Fibroblast of lung (primary cell): ENCODE data around the gene HASPIN. TPM values are rescaled to one million over a fixed set of nuclear protein-coding genes. Genes with fewer than 3 reads are reported as not detected.

Experiments
- DNase-seq, 2 donors: peaks; one replicate each; pipeline versions ENCODE4 v3.0.0 to v3.0.0-alpha.2; 2010; ENCODE audit warnings: low read depth in 2 of 2
- H2AFZ ChIP-seq: 2 replicates; pipeline ENCODE4 v1.5.1; 2012; ENCODE audit warnings: low read length, control low read depth, inconsistent platforms
- H3K27ac ChIP-seq: 2 replicates; pipeline ENCODE4 v1.5.1; 2011; ENCODE audit warnings: low read length, control low read depth; ENCODE audit not compliant: insufficient read depth
- H3K27me3 ChIP-seq: 2 replicates; pipeline ENCODE4 v1.5.1; 2011; ENCODE audit warnings: mild to moderate bottlenecking, low read length; ENCODE audit not compliant: control insufficient read depth, insufficient read depth
- H3K36me3 ChIP-seq: 2 replicates; pipeline ENCODE4 v1.5.1; 2011; ENCODE audit warnings: low read length; ENCODE audit not compliant: control insufficient read depth, insufficient read depth
- H3K4me1 ChIP-seq: 2 replicates; pipeline ENCODE4 v1.5.1; 2011; ENCODE audit warnings: low read length; ENCODE audit not compliant: control insufficient read depth, insufficient read depth; ENCODE audit errors: extremely low read depth
- H3K4me2 ChIP-seq: 2 replicates; pipeline ENCODE4 v1.5.1; 2011; ENCODE audit warnings: low read length, control low read depth; ENCODE audit not compliant: insufficient read depth; ENCODE audit errors: extremely low read depth
- H3K4me3 ChIP-seq, 4 experiments: fragments of 200-600 bp in 1 of 4; sonication (generic) in 1 of 4; replicated peaks in 1 of 4; 2 replicates each; pipeline ENCODE4 v1.5.1; 2011 to 2016; ENCODE audit warnings: low read length in 4 of 4, low read depth in 3 of 4, mild to moderate bottlenecking in 3 of 4, control low read depth in 2 of 4, inconsistent platforms in 1 of 4, mixed read lengths in 1 of 4; ENCODE audit not compliant: insufficient read depth in 1 of 4; ENCODE audit errors: control extremely low read depth in 1 of 4
- H3K79me2 ChIP-seq: 2 replicates; pipeline ENCODE4 v1.5.1; 2012; ENCODE audit warnings: mild to moderate bottlenecking, low read length, inconsistent platforms; ENCODE audit not compliant: control insufficient read depth, insufficient read depth
- H3K9ac ChIP-seq: 2 replicates; pipeline ENCODE4 v1.5.1; 2011; ENCODE audit warnings: mild to moderate bottlenecking, low read length, control low read depth; ENCODE audit not compliant: insufficient read depth
- H3K9me3 ChIP-seq: 2 replicates; pipeline ENCODE4 v1.5.1; 2012; ENCODE audit warnings: low read depth, low read length; ENCODE audit not compliant: control insufficient read depth, insufficient read depth
- H4K20me1 ChIP-seq: 2 replicates; pipeline ENCODE4 v1.5.1; 2011; ENCODE audit warnings: low read length; ENCODE audit not compliant: control insufficient read depth, insufficient read depth; ENCODE audit errors: extremely low read depth
- CTCF ChIP-seq, 2 donors: IDR thresholded peaks in 1 of 2; conservative IDR thresholded peaks in 1 of 2; 1 replicate in 1 of 2; 2 replicates in 1 of 2; pipeline ENCODE4 v1.5.1; 2011 to 2012; ENCODE audit warnings: low read length in 2 of 2, control low read depth in 1 of 2, inconsistent platforms in 1 of 2, low read depth in 1 of 2, mild to moderate bottlenecking in 1 of 2
- EZH2 ChIP-seq: IDR thresholded peaks from 2 replicates; pipeline ENCODE4 v1.5.1; 2012; ENCODE audit warnings: low read length, control low read depth, mild to moderate bottlenecking; ENCODE audit errors: missing control alignments
- polyA plus RNA-seq, 2 donors: library from polyadenylated mRNA; depleted of rRNA in 1 of 2; stranded (reverse) in 1 of 2; unstranded in 1 of 2; fragments of >200 nt; gene quantifications; 2 replicates each; pipeline ENCODE4 v1.2.1, GENCODE V29; 2011 to 2012; ENCODE audit warnings: missing spikeins in 1 of 2
- total RNA-seq: library from RNA; depleted of rRNA; stranded (reverse); fragments of >200 nt; gene quantifications from 2 replicates; pipeline ENCODE4 v1.2.1, GENCODE V29; 2014

Gene HASPIN
- total and polyA plus RNA-seq, 2 donors (not counting 1 experiment from before 2014, with no cell fraction given): 1.5 to 2.0 TPM

GRCh38 chr17:3722716-3723115 is 987 bp upstream of the HASPIN start:
- Histone ChIP-seq H3K27me3 (no peaks in the 10 kb centered on the region), H3K27ac (peak overlapping the region; percentile 85), H3K36me3 (peaks cover 5% of the 10 kb centered on the region), H3K4me2 (peak overlapping the region; percentile 65), H3K79me2 (peaks cover 38% of the 10 kb centered on the region), H3K9me3 (no peaks in the 10 kb centered on the region), H3K4me3 (peak overlapping the region; percentile 77 to 97 (median 87)), H3K4me1 (peaks cover 14% of the 10 kb centered on the region), H3K9ac (no peak overlapping the region), H2AFZ (no peak overlapping the region), H4K20me1 (no peaks in the 10 kb centered on the region)
- no peak for TF ChIP-seq CTCF (conservative IDR thresholded peaks at IDR 0.05 in 1 of 2, IDR thresholded peaks at IDR 0.05 in 1 of 2; ENCODE audit: low read depth in 1 of 2, low read length in 2 of 2)
- TF ChIP-seq EZH2: no peak
- DNase-seq: peak in 1 of 2 donors; percentile 54

- H3K9me3 ChIP-seq: no peaks in the 10 kb centered on the region
- no peaks in the 10 kb centered on the region for H3K27me3 ChIP-seq
- peak overlapping the region; percentile 85 for H3K27ac ChIP-seq
- TF ChIP-seq EZH2 (no peak), CTCF (conservative IDR thresholded peaks at IDR 0.05 in 1 of 2, IDR thresholded peaks at IDR 0.05 in 1 of 2; ENCODE audit: low read depth in 1 of 2, low read length in 2 of 2) (no peak)
- H3K36me3 ChIP-seq: peaks cover 4% of the 10 kb centered on the region
- peak overlapping the region; percentile 77 to 97 (median 87) for H3K4me3 ChIP-seq
- peak overlapping the region; percentile 91 for H3K9ac ChIP-seq
- H3K79me2 ChIP-seq: peaks cover 38% of the 10 kb centered on the region
- DNase-seq: no peak
- H2AFZ ChIP-seq: peak overlapping the region; percentile 94
- no peaks in the 10 kb centered on the region for H4K20me1 ChIP-seq
- peak overlapping the region; percentile 65 for H3K4me2 ChIP-seq
- peaks cover 14% of the 10 kb centered on the region for H3K4me1 ChIP-seq
Measured at GRCh38 chr17:3723188-3723555, 531 bp upstream of the HASPIN start.

- peak overlapping the region; percentile 64 for H3K9ac ChIP-seq
- H3K79me2 ChIP-seq: peaks cover 36% of the 10 kb centered on the region
- no peaks in the 10 kb centered on the region for H4K20me1 ChIP-seq
- no peak for DNase-seq
- peak overlapping the region; percentile 93 for H2AFZ ChIP-seq
- peaks cover 11% of the 10 kb centered on the region for H3K4me1 ChIP-seq
- peak overlapping the region; percentile 68 to 97 (median 82) for H3K4me3 ChIP-seq
- H3K27me3 ChIP-seq: no peaks in the 10 kb centered on the region
- H3K4me2 ChIP-seq: peak overlapping the region; percentile 76
- H3K36me3 ChIP-seq: peaks cover 2% of the 10 kb centered on the region
- TF ChIP-seq EZH2 (no peak), CTCF (conservative IDR thresholded peaks at IDR 0.05 in 1 of 2, IDR thresholded peaks at IDR 0.05 in 1 of 2; ENCODE audit: low read depth in 1 of 2, low read length in 2 of 2) (no peak)
- H3K9me3 ChIP-seq: no peaks in the 10 kb centered on the region
- H3K27ac ChIP-seq: peak overlapping the region; percentile 85
Measured at GRCh38 chr17:3724378-3725077, 825 bp downstream of the HASPIN start.
